CD4-positive, alpha-beta T cell treated with Interleukin-2 at 100 ng/mL for 4 hours (primary cell): ENCODE data around the gene TPST1.

Experiments
- DNase-seq: peaks from one replicate; pipeline ENCODE4 v3.0.0-alpha.2; 2020; ENCODE audit warnings: low spot score

Gene TPST1

DNA sequence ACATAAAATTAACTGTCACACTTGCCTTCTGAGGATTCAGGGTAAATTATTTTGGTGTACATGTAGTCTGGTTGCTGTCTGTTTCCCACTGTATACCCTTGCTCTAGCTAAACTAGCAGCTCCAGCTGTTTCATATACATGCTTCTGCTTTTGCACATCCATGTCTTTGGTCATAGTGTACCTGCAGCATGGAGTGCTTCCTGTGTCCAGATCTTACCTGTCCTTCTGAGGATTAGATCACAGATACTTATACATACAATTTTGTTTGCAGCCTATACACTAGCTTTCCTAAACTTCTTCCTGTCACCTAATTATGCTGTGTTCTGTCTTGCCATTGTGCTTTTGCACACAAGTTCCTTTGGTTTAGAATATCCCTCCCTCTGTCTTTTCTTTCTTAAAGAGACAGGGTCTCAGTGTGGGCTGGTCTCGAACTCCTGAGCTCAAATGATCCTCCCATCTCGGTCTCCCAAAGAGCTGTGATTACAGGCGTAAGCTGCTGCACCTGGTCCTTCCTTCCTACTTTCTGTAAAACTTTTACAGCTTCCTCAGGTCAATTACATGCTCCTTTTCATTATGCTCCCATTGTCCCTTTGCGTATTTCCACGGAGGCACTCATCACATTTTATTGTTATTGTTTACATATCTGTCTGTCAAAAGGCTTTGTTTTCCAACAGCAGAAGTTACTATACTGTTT is 33.8 kb downstream of the TPST1 start:
- no peak for DNase-seq

DNA sequence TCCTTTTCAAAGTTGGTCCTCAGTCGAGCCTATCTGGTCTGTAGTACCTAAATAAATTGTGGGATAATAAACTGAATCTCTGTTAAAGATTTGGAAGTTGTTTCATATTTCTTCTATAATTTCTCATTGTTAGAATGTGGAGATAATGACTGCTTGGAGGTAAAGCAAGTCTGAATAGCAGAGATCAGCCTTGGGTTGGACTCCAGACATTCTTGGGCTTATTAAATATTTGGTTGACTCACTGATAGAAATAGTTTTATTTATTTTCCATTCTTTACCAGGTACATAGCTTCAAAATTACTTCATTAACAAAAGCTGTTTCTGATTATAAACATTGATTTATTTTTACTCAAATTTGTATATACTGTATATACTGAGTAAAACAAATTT is 34.3 kb downstream of the TPST1 start:
- DNase-seq = no peak

DNA sequence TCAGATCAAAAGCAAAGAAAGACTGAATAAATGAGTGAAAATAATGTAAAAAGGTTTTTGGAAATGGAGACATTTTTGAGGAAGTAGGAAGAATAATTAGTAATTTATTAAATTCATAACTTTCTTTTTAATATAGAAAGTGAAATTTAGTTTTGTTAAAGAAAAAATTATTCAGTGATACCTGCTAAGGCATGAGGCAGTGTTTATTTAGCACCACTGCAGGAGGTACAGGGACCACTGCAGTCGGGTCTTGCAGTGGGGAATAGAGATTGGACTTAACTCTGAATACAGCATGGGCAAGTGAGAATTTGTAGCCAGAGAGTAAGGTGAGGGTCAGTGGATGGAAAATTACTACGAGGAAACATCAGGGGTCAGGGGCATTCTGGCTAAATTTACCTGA is 39.9 kb downstream of the TPST1 start:
- no peak for DNase-seq

DNA sequence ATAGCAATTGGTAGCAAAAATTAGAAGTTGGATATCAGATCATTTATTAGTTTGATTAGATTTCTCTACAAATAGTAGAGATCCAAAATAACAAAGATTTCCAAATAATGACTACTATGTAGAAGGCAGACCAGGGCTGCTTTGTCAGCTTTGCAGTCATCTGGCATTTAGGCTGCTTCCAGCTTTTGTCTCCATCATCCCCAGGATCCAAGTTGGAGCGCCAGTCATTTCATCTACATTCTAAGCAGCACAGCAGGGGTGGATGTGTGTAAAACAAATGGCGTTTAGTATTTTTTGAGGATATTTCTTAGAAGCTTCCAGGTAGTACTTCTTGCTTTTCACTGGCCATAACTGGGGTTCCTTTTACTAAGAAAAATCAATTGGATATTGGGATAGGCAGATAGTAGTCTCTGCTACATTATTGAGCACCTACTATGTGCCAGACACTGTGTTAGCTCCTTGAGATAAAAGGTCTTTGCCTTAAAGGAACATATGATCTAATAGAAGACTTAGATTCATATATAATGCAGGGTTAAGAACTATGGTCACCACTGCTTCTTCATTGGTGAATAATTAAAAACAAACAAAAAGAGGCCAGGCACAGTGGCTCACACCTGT is 41.5 kb downstream of the TPST1 start:
- DNase-seq = no peak

DNA sequence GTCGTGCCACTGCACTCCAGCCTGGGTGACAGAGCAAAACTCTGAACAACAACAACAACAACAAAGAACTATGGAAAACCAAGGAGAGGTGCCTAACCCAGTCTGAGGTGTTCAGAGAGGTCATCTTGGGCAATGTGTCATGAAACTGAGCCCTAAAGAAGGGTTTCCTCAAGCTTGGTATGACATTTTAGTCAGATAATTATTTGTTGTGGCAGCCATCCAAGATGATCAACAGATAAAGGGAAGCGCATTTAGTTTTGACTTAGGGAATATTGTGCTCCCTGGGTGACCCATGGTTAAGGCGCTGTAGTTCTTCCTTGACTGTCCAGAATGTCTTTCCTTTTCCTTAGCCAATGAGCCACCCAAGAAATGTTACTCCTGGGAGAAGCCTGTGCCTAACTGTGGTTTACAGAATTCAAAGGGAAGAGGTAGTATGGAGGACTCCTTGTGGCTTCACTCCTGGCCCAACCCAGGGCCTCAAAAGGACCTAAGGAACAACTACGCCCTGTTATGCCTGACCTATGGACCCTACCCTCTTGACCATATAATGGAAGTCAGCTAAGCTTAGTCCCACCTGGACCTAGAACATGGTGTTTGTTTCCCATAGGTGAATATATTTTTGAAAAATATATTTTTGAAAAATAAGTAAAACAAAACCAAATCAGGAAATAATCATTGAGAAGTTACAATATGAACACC is 42.4 kb downstream of the TPST1 start:
- DNase-seq = no peak

DNA sequence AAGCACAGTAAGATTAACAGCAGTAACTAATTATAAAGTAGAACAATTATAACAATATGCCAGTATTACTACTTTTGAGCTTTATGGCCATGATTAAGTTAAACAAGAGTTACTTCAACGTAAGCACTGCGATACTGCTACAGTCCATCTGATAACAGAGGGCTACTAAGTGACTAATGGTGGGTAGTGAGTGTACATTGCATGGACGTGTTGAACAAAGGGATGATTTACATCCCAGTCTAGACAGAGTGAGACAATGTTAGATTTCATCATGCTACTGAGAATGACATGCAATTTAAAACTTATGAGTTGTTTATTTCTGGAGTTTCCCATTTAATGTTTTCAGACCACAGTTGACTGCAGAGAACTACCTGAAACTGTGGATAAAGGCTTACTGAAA is 45.6 kb downstream of the TPST1 start:
- no peak for DNase-seq

DNA sequence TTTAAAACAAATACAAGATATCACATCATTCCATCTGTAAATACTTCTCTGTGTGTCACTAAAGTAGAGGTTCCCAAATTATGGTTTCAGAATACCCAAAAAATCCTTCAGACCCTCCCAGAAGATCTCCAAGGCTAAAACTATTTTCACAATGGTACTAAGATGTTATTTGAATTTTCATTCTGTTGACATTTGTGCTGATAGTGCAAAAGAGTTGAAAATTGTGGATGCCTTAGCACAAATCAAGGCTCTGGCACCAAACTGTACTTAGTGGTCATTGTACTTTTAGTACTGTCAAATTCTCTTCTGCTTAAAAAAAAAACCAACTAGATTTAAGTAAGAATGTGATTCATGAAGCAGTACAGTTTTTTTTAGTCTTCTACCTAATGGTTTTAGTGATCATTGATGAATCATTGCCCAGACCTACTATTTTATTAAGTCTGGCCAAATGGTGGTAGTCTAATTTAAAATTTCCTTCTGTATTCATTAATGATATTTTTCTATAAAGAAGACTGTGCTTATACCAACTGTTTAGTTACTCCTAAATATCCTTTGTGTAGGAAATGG is 50.5 kb downstream of the TPST1 start:
- no peak for DNase-seq

DNA sequence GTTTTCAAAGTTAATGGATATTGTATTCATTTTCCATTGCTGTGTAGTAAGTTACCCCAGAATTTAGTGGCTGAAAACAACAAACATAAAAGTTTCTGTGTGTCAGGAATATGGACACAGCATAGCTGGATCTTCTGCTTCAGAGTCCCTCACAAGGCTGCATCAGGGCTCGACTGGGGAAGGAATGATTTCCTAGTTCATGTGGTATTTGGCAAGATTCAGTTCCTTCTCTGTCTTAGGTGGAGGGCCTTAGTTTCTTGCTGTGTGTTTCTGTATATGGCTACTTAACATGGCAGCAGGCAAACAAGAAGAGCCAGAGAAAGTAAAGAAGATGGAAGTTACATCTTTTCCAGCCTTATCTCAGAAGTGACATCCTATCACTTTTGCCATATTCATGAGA is 51.1 kb downstream of the TPST1 start:
- no peak for DNase-seq

DNA sequence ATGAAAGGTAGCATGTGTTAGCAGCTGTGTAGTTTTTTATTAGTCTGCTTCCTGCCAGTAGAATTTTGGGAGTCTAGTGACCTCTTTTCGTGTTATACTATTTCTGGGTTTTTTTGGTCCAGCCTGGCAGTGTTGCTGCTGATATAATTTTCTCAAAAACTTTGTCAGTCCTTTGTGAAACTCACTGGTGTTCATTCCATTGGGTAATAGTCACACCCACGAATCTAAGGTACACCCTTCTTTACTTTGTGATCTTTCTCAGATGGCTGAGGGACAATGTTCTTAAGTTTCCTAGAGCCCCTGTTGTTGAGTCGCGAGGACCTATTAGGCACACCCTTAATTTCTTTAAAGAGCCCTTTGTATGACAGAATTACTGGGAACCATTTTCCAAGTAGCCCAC is 52.3 kb downstream of the TPST1 start:
- DNase-seq = no peak

DNA sequence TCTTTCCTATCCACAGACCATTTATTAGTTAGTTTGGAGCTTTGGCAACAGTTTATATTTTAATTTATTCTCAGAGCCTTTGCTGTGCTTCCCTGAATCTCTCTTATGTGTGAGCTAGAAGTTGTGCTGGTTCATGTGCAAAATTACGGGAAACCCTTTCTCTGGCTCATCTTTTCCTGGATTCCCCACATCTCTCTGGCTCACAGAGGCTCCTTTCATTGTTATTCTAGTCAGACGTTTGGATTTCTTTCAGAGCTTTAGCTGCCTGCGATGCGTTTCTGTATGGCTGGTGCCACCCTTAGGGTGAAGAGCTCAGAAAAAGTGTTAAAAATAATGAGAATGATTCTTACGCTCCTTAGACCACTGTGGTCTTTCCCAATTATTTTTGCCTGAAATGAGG is 53.3 kb downstream of the TPST1 start:
- DNase-seq = no peak

DNA sequence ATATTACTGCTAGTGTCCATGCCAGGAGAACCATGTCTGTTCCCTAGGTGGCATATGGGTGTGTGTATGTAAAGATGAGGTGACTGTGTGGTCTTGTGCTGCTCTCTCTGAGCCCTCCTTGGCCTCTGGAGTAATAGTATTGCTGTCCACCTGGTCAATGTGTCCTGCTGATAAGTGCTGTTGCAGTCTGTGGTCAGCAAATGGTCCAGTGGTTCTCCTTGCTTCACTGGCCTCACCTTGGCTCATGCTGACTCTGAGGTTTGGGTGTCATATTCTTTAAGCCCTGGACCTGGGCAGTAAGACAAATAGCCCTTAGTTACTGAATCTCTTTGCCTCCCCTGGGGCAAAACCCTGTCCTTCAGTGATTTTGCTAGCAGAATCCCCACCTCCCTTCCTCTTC is 56.8 kb downstream of the TPST1 start:
- DNase-seq = no peak

DNA sequence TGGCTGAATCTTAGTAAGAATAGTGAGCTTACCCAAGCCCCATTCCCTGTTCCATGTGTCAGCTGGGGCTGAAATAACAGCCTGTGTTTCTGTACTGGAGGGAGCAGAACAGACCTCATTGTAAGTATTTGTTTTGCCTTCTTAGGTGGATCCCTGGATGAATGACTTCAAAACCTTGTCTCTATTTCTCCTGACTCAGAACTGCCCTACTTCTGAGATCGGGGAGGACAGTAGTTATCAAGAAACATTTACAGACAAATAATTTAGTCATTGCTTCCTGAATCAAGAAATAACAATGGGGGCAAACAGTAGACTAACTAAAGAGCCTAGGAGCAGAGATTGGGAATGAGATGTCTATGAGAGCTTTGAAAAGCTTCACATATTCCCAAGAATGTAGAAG is 58.8 kb downstream of the TPST1 start:
- no peak for DNase-seq

DNA sequence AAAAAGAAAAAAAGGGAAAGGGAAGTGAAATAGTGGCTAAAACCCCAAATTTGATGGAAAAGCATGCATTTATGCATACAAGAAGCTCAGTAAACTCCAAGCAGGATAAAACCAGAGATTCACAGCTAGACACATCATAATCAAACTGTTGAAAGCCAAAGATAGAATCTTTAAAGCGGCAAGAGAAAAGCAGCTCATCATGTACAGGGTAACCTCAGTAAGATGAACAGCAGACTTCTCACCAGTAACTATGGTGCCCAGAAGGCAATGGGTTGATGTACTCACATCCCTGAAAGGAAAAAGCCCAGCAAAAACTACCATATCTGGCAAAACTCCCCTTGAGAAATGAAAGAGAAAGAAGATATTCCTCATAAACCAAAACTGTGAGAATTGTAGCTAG is 60.4 kb downstream of the TPST1 start:
- no peak for DNase-seq

DNA sequence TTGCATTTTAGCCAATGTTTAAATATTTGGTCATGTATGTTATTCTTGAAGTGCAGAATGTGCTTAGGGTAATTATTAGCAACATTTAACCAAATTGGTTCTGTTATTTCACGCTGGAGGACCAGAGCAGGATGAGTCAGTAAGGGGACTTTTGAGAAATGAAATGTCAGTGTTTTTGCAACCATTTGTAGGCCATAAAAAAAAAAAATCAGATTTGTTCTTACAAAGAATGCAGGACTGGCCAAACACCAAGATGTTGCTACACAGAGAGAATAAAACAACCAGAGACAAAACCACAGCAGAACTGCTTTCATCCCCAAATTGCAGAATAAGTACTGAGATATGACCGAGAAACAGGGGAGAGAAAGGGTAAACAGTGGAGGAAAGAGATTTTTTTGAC is 62.1 kb downstream of the TPST1 start:
- DNase-seq = no peak

DNA sequence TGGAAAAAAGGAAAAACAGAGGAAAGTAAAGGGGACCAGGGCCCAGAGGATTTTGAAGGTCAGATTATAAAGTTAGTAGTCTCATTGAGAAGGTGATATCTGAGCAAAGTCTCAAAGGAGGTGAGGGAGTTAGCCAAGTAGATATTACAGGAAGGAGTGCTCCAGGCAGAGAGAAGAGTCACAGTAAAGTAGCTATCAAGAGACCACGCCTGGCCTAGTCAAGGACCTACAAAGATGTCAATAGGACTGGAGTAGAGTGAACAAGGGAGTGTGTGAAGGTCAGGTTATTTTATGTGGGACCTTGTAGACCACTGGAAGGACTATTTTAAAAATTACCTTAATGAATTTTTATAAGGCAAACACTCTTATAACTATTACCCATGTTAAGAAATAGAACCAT is 64.8 kb downstream of the TPST1 start:
- DNase-seq = no peak

DNA sequence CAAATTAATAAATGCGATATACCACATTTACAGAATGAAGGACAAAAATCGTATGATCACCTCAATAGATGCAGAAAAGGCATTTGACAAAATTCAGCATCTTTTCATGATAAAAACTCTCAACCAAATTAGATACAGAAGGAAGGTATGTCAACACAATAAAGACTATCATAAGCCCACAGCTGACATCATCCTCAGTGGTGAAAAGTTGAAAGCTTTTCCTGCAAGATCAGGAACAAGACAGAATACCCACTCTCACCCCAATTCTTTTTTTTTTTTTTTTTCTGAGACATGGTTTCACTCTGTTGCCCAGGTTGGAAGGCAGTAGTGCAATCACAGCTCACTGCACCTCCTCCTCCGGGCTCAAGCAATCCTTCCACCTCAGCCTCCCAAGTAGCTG is 67.2 kb downstream of the TPST1 start:
- DNase-seq = no peak

DNA sequence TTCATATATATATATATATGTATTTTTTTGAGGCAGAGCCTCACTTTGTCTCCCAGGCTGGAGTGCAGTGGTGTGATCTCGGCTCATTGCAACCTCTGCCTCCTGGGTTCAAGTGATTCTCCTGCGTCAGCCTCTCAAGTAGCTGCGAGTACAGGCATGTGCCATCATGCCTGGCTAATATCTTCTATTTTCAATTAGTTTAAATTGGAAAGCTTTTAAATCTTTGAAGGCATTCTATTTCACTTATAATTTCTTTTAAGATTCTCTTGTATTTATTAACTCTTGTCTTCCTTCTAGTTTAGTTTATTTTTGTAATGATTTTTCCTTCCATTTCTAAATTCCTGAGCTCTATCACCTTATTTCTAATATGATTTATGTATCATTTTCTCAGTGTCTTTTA is 71.2 kb downstream of the TPST1 start:
- DNase-seq = no peak

DNA sequence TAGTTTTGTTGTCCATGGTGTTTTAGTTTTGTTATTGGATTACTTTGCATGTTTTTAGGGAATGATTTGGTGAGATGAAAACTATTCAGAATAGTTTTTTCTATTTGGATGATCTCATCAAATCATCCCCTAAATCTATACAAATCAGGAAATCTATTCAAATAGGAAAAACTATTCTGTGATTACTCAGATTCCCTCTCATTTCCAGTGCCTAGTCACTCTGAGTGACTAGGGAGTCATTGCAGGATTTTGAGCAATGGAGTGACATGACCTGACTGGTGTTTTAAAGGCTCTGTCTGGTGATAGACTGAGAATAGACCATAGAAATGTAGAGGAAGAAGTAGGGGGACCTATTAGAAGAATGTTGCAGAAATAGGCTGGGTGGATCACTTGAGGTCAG is 72.4 kb downstream of the TPST1 start:
- no peak for DNase-seq

DNA sequence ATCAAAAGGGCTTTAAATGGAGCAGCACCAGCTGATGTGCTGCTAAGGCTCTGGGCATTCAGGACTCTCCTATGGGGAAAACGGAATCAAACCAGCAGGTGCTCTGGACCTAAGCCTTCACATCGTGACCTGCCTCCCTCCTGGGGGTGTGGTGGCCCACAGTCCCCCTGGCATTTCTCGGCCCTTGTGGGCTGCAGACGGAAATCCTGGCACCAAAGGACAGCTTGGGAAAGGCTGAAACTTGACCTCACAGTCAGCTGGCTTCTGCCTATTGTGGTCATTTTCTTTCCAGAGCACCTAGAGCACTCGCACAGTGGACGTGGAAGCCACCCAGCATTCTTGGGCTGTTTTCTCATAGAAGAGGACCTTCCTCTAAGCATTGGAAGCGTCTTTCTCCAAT is 74.8 kb downstream of the TPST1 start:
- DNase-seq = no peak

DNA sequence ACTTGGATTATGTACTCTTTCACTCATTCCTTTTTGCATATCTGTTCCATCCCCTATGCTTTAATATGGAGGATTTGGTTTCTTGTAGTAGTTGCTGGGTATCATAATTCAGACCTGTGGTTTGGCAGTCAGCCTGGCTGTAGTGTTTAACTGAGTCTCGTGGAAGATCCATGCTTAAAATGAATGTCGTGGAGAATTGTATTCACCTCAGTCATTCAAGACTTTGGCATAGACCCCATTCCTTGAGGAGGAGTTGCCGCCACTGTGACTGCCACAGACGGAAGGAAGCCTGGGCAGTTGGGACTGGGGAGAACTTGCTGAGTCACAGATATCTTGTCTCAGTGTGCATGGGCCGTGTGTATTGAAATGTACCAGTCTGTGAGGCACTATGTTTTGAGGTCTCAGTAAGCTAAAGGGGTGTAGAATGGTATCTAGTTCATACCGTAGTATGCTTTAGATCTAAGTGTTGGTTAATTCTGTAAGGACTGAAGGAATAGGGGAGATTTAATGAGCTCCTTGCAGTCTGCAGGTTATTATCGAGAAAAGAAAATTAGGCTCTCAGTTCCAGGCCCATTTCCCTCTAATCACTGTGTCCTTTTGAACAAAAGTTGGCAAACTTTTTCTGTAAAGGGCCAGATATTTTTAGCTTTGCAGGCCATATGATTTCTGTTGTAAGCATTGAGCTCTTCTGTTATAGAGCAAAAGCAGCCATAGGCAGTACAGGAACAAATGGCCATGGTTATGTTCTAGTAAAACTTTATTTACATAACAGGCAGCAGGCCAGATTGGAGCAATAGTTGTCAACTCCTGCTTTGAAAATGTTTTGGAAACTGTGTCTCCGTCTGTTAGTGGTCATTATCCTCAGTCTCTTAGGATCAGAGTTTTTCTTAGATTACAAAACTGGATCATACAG is 76.8 kb downstream of the TPST1 start:
- DNase-seq = no peak

DNA sequence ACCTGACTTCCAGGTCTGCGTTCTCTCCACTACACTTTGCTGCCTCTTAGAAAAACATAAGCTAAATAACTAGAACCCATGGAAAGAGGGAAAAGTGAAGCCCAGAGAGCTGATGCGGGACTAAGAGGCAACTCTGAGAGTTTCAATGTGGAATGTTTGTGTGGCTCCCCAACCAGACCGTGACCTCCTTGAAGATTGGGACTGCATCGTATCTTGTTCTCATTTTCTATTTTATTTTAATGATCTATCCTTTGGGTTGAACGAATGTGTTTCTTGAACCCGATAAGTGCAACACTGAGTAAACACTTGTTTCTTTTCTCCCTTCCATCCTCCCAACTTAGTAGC is 77.4 kb downstream of the TPST1 start:
- no peak for DNase-seq
